Erythroblast (primary cell): ENCODE data around the gene HOXB2.
"Not testable (repeated sequence)": the region's sequence is repeated elsewhere in the genome, so short reads cannot be mapped to it uniquely, and the experiment has no call there.

ENCODE experiments used
- GATA1 ChIP-seq: IDR thresholded peaks from 2 replicates; pipeline ENCODE4 v1.6.1; 2011; ENCODE audit warnings: low read depth, mild to moderate bottlenecking, control low read depth, low read length, moderate library complexity
- POLR2A ChIP-seq: IDR thresholded peaks from 2 replicates; pipeline ENCODE4 v1.6.1; 2011; ENCODE audit warnings: mild to moderate bottlenecking, low read length

DNA sequence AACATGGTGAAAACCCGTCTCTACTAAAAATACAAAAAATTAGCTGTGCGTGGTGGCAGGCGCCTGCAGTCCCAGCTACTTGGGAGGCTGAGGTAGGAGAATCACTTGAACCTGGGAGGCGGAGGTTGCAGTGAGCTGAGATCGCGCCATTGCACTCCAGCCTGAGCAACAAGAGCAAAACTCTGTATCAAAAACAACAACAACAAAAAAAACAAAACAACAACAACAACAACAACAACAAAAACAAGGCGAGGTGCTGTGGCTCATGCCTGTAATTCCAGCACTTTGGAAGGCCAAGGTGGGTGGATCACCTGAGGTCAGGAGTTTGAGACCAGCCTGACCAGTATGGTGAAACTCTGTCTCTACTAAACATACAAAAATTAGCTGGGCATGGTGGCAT, 35.2 kb downstream of the HOXB2 start:
- not testable (repeated sequence) for TF ChIP-seq POLR2A, GATA1
